K562 (cell line): ENCODE measurements around the gene RASGEF1C. TPM values are rescaled to one million over a fixed set of nuclear protein-coding genes. Genes with fewer than 3 reads are reported as not detected.

Experiments
- AFF4 ChIP-seq: sonication (generic); formaldehyde crosslinking; IDR thresholded peaks from 2 replicates; pipeline ENCODE4 v1.8.0; 2023; ENCODE audit warnings: mild to moderate bottlenecking, missing genetic modification reagents
- ETS1 ChIP-seq: conservative IDR thresholded peaks from 2 replicates; pipeline ENCODE4 v1.6.1; 2011; ENCODE audit warnings: low read depth, mild to moderate bottlenecking, low read length; ENCODE audit not compliant: control insufficient read depth
- EZH2 ChIP-seq: IDR thresholded peaks from 2 replicates; pipeline ENCODE4 v1.6.1; 2012; ENCODE audit warnings: low read depth, mild to moderate bottlenecking, inconsistent platforms, low read length, borderline replicate concordance
- HNRNPLL ChIP-seq: fragments of 200-400 bp; formaldehyde crosslinking; IDR thresholded peaks from 2 replicates; pipeline ENCODE4 v1.6.1; 2017; ENCODE audit warnings: low read length, low read depth, mild to moderate bottlenecking; ENCODE audit not compliant: poor library complexity, severe bottlenecking
- MYBL2 ChIP-seq, 2 experiments: fragments of 450-650 bp in 1 of 2; sonication (generic) in 1 of 2; formaldehyde crosslinking in 1 of 2; IDR thresholded peaks; 2 replicates each; pipeline versions ENCODE4 v1.6.1 to v1.8.1; 2017 to 2022; ENCODE audit warnings: borderline replicate concordance in 1 of 2, inconsistent platforms in 1 of 2, low read depth in 1 of 2, mild to moderate bottlenecking in 1 of 2, missing genetic modification reagents in 1 of 2, moderate library complexity in 1 of 2
- NFYB ChIP-seq: IDR thresholded peaks from 2 replicates; pipeline ENCODE4 v1.6.1; 2011; ENCODE audit warnings: mild to moderate bottlenecking, moderate library complexity; ENCODE audit not compliant: insufficient read length; ENCODE audit errors: extremely low read depth
- PBX2 ChIP-seq, 2 experiments: IDR thresholded peaks in 1 of 2; conservative IDR thresholded peaks in 1 of 2; 2 replicates each; pipeline ENCODE4 v1.6.1; 2016; ENCODE audit warnings: low read depth in 2 of 2, mild to moderate bottlenecking in 1 of 2, missing compliant biosample characterization in 1 of 2, missing genetic modification characterization in 1 of 2, moderate library complexity in 1 of 2
- RBM22 ChIP-seq: fragments of 200-400 bp; formaldehyde crosslinking; IDR thresholded peaks from 2 replicates; pipeline ENCODE4 v1.6.1; 2018; ENCODE audit warnings: low read length, low read depth; ENCODE audit not compliant: poor library complexity, severe bottlenecking
- SETDB1 ChIP-seq: IDR thresholded peaks from one replicate; pipeline ENCODE4 v1.6.1; 2012; ENCODE audit warnings: low read length, control low read depth, inconsistent platforms
- TEAD2 ChIP-seq: fragments of 450-650 bp; IDR thresholded peaks from 2 replicates; pipeline ENCODE4 v1.6.1; 2016; ENCODE audit warnings: missing genetic modification characterization, control low read depth, missing compliant biosample characterization
- ZKSCAN1 ChIP-seq: fragments of 150-350 bp; IDR thresholded peaks from 2 replicates; pipeline ENCODE4 v1.6.1; 2016; ENCODE audit warnings: low read depth, low read length
- ZNF23 ChIP-seq: fragments of 250-450 bp; sonication (Bioruptor Pico); IDR thresholded peaks from 2 replicates; pipeline ENCODE4 v1.4.0; 2020; ENCODE audit warnings: mild to moderate bottlenecking
- ZNF41 ChIP-seq: fragments of 250-450 bp; sonication (Bioruptor Pico); conservative IDR thresholded peaks from 2 replicates; pipeline ENCODE4 v1.4.0; 2020; ENCODE audit warnings: mild to moderate bottlenecking
- ZSCAN29 ChIP-seq: fragments of 450-650 bp; IDR thresholded peaks from 2 replicates; pipeline ENCODE4 v1.6.1; 2017
- polyA plus RNA-seq, 8 experiments: library from polyadenylated mRNA; depleted of rRNA in 4 of 8; stranded (reverse) in 5 of 8; unstranded in 3 of 8; fragments of >200 nt; fragmentation: Nextera tagmentation in 2 of 8; fragmentation: Illumina TruSeq in 1 of 8; extraction: Ambion mirVana in 2 of 8; extraction: Trizol in 1 of 8; gene quantifications; 2 replicates each; pipeline versions ENCODE4 v1.2.1 to v1.2.3, GENCODE V29; 2011 to 2014; ENCODE audit warnings: inconsistent platforms in 1 of 8, missing spikeins in 1 of 8
- total RNA-seq, 7 experiments: library from RNA; depleted of rRNA in 6 of 7; stranded (reverse); fragments of >200 nt in 6 of 7; fragmentation: Illumina TruSeq in 2 of 7; extraction: Trizol in 2 of 7; gene quantifications; 2 replicates each; pipeline versions ENCODE4 v1.2.1 to v1.2.3, GENCODE V29; 2011 to 2021; ENCODE audit warnings: low replicate concordance in 1 of 7
- TF ChIP-seq, protein P1 (sequence below), 2 experiments: fragments of 150-350 bp in 1 of 2; IDR thresholded peaks; 2 replicates each; pipeline ENCODE4 v1.6.1; 2012 to 2016; ENCODE audit warnings: low read depth in 2 of 2, low read length in 2 of 2, mild to moderate bottlenecking in 1 of 2, moderate library complexity in 1 of 2

The RASGEF1C gene
- total and polyA plus RNA-seq, 9 of the 15 experiments (the other 6 are each of a cell fraction or from before 2014, with no cell fraction given): 0.04 to 1.1 (median 0.21) TPM; not detected in 4

GRCh38 chr5:180090098-180090768 lies 118.8 kb downstream of the RASGEF1C start (continued):
- no peak for TF ChIP-seq HNRNPLL
- no peak for TF ChIP-seq NFYB
- TF ChIP-seq, protein P1, sequence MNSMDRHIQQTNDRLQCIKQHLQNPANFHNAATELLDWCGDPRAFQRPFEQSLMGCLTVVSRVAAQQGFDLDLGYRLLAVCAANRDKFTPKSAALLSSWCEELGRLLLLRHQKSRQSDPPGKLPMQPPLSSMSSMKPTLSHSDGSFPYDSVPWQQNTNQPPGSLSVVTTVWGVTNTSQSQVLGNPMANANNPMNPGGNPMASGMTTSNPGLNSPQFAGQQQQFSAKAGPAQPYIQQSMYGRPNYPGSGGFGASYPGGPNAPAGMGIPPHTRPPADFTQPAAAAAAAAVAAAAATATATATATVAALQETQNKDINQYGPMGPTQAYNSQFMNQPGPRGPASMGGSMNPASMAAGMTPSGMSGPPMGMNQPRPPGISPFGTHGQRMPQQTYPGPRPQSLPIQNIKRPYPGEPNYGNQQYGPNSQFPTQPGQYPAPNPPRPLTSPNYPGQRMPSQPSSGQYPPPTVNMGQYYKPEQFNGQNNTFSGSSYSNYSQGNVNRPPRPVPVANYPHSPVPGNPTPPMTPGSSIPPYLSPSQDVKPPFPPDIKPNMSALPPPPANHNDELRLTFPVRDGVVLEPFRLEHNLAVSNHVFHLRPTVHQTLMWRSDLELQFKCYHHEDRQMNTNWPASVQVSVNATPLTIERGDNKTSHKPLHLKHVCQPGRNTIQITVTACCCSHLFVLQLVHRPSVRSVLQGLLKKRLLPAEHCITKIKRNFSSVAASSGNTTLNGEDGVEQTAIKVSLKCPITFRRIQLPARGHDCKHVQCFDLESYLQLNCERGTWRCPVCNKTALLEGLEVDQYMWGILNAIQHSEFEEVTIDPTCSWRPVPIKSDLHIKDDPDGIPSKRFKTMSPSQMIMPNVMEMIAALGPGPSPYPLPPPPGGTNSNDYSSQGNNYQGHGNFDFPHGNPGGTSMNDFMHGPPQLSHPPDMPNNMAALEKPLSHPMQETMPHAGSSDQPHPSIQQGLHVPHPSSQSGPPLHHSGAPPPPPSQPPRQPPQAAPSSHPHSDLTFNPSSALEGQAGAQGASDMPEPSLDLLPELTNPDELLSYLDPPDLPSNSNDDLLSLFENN (IDR thresholded peaks at IDR 0.05; ENCODE audit: low read depth in 2 of 2, low read length in 2 of 2): no peak
- no peak for TF ChIP-seq SETDB1
- no peak for TF ChIP-seq RBM22
- no peak for TF ChIP-seq ZNF23 (CRISPR knock-in tag)
- no peak for TF ChIP-seq ZSCAN29
- TF ChIP-seq TEAD2 (tag): no peak
- no peak for TF ChIP-seq ZKSCAN1
- TF ChIP-seq MYBL2 (IDR thresholded peaks at IDR 0.05; ENCODE audit: low read depth): no peak
- no peak for TF ChIP-seq MYBL2 (CRISPR knock-in tag; IDR thresholded peaks at IDR 0.05; ENCODE audit: borderline replicate concordance)
- no peak for TF ChIP-seq EZH2
- TF ChIP-seq ETS1: no peak
- TF ChIP-seq AFF4 (CRISPR knock-in tag): no peak
- TF ChIP-seq ZNF41: no peak
- TF ChIP-seq PBX2 (CRISPR knock-in tag; IDR thresholded peaks at IDR 0.05; ENCODE audit: low read depth): no peak
- TF ChIP-seq PBX2 (tag; conservative IDR thresholded peaks at IDR 0.05; ENCODE audit: low read depth): no peak
